HG02943 (cell line): ENCODE results near the gene KLHL34.

ENCODE experiments used
- ATAC-seq: cut with Tn5 transposase; IDR thresholded peaks from one replicate; pipeline ENCODE4 v1.9.1; 2021; ENCODE audit warnings: mild to moderate bottlenecking, low read depth, moderate library complexity; ENCODE audit not compliant: unreplicated experiment

The KLHL34 gene

DNA sequence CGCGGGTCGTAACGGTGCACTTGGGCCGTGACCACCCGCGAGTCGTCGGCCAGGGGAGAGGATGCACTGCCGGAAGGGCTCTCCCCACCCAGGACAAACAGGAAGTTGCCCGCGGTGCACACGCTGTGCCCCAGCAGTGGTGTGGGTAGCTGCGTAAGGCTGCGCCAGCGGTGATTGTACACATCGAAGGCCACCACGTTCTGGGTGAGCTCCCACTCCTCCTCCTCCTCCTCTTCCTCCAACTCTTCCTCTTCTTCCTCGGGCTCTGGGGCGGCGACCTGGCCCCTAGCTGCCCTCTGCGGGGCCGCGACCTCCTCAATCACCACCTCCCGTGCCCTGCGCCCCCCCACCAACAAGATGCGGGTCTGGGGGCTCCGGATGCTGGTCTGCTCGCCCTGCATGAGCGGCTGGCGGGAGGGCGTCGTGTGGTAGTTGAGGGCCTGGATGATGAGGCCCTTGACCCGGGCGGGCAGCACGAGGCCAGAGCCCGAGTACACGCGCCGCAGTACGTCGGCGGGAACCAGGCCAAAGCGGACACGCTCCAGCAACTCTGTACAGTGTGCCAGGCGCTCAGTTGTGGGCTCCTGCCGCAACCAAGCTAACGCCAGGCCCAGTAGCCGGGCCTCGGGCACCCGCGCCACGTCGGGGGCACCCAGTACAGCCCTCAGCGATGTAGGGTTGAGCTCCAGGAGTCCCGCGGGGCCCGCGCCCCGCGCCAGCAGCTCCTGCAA, 1.4 kb downstream of the KLHL34 start:
- peak; percentile 41 for ATAC-seq

DNA sequence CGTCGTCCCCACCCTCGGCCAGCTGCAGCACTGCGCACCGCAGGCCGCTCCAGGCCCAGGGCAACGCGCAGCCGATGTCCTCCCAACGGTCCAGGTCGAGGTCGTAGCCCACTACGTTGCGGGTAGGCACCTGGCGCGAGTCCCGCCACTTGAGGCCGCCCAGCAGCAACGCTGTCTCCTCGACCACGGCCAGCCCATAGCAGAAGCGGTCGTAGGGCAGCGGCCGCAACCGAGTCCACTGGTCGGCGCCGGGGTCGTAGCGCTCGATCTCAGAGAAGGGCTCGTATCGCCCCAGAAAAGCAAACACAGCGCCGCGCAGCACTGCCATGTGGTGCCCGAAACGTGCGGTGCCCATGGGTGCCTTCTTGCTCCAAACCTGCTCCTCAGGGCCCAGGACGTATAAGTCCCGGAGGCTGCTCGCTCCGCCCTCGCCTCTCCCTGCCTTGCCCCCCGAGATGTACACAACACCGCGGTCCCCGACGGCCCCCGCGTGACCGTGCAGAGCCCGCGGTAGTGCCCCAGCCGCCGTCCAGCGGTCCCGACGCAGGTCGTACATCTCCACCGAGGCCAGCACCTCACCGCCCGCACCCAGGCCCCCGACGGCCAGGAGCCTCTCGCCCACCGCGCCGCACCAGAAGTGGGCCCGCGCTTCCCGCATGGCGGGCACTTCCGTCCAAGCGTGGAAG, 2.1 kb downstream of the KLHL34 start:
- ATAC-seq: peak; percentile 33

DNA sequence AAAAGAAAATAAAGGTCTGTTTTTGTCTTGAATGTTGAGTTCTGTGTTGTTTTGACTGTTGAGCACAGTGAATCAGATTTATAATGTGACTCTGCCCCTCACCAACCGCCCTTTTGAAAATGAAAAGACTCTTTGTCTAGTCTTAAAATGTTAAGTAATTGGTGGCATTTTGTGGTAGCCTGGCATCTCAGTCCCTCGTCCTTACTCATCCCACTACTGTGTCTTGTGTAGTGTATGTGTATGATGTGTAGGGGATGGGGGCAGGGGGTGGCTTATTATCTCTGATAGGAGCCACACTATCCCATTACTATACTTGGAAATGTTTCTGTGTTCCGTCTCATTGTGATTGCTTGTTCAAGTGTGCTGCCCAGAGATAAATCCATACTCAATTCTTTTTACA, 12.2 kb downstream of the KLHL34 start:
- ATAC-seq: no peak

DNA sequence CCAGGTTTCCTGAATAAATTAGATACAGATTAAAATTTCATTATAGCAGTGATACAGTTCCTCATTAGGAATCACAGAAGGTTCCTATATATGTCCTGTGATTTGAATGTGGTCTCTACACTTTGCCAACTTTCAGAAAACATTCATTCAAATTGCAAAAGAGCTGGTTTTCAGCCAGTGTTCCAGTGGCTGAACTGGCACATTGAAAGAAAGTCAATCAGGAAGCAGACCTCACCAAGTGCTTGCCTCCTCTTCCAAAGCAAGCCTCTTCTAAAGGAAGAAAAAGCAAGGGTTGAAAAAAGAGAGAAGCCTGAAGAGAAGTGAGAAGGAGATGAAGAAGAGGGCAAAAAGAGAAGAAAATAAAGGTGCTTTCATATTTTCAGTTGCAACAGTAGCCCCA, 12.7 kb downstream of the KLHL34 start:
- no peak for ATAC-seq

DNA sequence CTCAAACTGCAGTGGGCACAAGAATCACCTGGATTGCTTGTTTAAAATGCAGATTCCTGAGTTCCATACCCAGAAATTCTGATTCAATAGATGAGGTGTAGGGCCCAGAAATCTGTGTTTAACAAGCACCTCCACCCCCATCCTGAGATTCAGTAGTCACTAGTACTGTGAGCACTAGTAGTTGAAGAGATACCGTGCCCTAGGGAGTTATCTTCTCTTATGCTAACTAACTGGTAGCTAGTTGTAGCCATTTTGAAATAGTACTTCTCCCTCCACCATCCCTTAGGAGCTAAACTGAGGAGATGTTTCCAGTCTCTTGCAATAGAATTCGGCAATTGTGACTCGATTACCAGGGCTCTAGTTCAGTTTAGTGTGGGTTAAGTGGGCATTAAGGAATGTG, 18.4 kb downstream of the KLHL34 start:
- no peak for ATAC-seq

DNA sequence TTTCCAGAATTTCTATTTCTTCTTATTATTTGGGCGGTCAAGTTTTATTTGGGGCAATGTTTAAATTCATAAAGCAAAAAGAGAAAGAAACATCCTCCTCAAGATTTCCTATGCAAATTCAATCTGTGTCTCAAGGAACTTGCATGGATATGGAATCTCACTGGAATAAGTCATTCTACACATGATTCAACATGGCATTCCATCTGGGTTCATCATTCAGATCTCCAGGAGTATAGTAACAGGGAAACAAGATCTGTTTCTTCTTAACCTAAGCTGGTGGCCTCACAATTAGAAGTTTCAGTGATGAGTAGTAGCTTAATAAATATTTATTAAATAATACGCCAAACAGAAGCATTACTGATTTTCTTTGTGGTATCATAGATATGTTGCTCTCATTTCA, 19.8 kb downstream of the KLHL34 start:
- ATAC-seq: no peak

DNA sequence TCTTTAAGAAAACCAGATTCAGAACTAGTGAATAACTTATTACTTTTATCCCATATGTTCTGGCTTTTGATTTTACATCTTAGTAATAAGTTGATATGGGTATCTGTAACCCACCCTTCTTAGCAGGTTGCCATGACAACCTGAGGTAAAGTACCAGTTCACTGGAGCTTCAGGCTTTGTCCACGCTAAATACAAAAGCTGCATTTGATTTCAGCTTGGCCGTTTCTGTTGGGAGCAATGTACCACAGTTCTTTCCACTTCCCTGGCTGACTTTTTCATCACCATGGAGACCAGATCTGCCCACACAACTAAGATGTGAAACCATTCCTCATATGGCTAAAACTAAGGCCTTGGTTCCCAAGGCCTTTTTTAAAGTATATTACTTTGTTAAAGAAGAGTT, 26.1 kb downstream of the KLHL34 start:
- ATAC-seq: no peak

DNA sequence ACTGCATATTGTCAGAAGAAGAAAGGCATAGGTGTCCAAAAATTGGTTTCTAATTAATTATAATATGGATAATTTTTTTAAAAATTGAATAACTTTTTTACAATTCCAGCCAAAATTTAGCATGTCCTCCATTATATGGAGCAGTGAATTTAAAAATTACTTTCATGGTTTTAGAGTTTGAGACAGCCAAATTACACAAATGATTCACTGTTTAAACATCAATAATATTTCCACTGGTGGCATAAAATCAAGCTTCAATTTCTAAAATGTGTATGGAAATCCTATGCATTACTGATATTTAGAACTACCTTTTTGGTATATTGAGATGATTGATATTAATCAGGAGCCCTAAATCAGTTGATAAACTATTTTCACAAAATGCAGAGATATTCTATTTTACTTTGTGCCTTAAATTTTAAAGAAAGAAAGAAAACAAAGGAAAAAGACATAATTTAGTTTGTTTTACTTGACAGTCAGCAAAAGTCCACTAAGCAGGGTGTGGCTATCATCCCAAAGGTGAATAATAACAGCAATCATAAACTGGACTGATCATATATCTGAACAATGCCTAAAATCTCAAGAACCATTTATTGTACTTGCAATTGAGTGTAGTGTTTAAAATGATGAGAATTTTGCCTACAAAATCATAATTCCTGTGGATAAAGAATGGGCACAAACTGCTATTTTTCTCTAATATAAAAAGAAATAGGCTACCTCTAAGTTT, 34.2 kb downstream of the KLHL34 start:
- ATAC-seq: no peak

DNA sequence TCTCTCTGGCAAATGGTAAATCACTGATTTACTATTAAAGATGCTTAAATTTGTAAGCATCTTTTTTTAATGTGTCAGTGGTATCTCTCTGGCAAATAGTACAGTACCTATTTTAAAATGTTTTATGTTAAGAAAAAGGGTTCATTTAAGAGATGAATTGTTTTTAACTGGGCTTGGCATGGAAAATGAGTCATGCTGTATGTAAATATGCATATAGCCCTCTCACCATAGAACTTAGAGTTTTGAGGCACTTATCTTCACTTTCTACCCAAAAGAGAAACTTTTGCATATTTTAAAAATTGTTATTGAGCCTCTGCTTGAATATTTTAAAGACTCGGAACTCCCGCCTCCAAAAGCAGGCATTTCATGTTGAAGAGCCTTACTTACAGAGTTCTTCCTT, 37.9 kb downstream of the KLHL34 start:
- no peak for ATAC-seq

DNA sequence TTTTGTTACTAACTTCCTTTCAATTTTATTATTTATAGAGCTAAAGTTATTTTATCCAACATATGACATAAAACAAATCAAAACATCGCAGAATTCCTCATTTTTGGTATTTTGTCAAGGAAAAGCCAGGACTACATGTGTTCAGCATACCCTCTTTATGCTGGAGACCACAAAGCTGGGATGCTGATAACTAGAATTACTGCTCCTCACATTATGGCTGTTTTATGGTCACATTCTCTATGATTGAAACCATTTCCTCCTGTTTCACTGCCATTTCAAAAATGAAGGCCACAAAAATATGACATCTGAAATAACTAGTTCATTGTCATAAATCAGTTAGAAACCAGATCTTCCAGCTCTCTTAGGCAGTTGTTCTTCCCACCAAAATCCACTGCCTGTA, 41.7 kb downstream of the KLHL34 start:
- ATAC-seq: no peak

DNA sequence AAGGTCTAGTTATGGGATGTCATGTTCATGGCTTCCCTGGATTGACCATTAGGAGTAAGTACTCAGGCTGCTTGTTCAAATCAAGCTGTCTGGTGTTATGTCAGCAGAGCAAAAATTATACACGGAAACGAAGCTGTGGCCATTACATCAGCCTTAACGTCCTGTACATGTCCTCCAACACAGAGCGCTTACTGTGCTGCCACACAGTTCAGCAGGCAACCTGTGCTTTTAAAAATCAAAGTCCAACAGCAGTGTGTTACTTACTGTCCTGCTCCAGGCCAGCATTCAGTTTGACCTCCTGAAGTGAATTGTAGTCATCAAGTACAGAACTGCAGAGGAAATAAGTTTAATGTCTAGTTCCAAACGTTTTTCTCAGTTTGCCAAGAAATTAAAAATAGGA, 46.0 kb downstream of the KLHL34 start:
- no peak for ATAC-seq

DNA sequence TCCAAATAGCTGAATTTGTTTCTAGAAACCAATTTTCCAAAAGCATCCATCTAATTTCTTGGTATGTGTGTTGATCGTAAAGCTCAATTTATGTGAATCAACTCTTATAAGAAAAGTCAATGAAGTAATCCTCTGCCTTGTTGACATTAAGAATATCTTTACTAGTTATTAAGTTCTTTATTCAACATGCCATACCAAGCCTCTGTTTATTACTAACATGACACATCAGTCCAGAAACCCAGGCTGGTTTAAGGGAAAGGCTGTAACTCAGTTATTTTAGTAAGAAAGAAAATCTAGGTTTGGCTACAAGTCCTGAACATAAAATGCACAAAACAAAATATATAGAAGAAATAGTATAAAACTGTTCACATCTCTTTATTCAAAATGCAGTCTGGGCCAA, 48.0 kb downstream of the KLHL34 start:
- no peak for ATAC-seq

DNA sequence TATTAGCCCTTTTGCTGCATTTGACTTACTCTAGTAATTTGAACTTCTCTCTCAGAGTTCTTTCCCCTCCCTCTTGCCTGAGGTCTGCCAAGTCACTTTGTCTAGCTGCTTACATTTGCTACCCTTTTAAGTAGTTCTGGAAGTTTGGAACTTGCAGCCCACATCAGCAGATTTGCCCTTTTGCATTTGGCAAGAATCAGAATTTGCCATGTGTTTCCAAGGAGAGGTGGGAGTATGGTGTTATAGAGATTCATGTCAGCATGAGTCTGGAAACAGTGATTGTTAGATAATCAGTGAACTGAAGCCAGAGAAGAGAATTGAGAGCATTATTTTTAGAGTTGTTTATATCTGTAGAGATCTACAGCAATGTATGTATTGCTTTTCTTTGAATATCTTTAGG, 52.1 kb downstream of the KLHL34 start:
- no peak for ATAC-seq
